GM13976 (cell line): ENCODE results near the gene IL36RN.

Experiments used
- DNase-seq: peaks from one replicate; pipeline ENCODE4 v3.0.0; 2012; ENCODE audit warnings: low spot score
- CTCF ChIP-seq: IDR thresholded peaks from 2 replicates; pipeline ENCODE4 v1.5.1; 2012; ENCODE audit warnings: borderline replicate concordance, mild to moderate bottlenecking; ENCODE audit not compliant: insufficient read depth; ENCODE audit errors: extremely low read depth, missing control alignments, control extremely low read depth
- in situ Hi-C: fragments of 300-500 bp; cut with MboI; formaldehyde crosslinking; loops from one replicate; pipeline ENCODE4 v1.12.0; 2022; ENCODE audit warnings: low sequenced_read_pairs, mixed read lengths, inconsistent platforms; ENCODE audit not compliant: unreplicated experiment

IL36RN gene

GRCh38 chr2:113058998-113059960, at the start of gene IL36RN:
TSS of gene IL36RN (plus strand) at chr2:113059198. CDS start at chr2:113059439, 241 bp downstream.
- in situ Hi-C loops: no loop called here
- no peak for TF ChIP-seq CTCF
- no peak for DNase-seq

- TF ChIP-seq CTCF: no peak
- in situ Hi-C loops: no loop called here
- DNase-seq: no peak
These were observed 49.4 kb upstream of the IL36RN start for GRCh38 chr2:113009622-113010021.

- in situ Hi-C loops: no loop called here
- no peak for TF ChIP-seq CTCF
- DNase-seq: no peak
These were observed 48.9 kb upstream of the IL36RN start for GRCh38 chr2:113010088-113010487.

- in situ Hi-C loops: no loop called here
- DNase-seq: no peak
- TF ChIP-seq CTCF: no peak
These were observed 47.9 kb upstream of the IL36RN start for GRCh38 chr2:113011108-113011507.

- in situ Hi-C loops: no loop called here
- TF ChIP-seq CTCF: no peak
- DNase-seq: no peak
These were observed 46.3 kb upstream of the IL36RN start for GRCh38 chr2:113012436-113013335.

- TF ChIP-seq CTCF: no peak
- no peak for DNase-seq
These were observed 45.7 kb upstream of the IL36RN start for GRCh38 chr2:113013336-113013661.

More at GRCh38 chr2:113013336-113013661, 45.7 kb upstream of the IL36RN start:
- in situ Hi-C loops: no loop called here
